ENCODE results near the gene SLC43A2. TPM values are rescaled to one million over a fixed set of nuclear protein-coding genes. Genes with fewer than 3 reads are reported as not detected.

SLC43A2 gene
- polyA plus RNA-seq, 2 of the 4 experiments (the other 2 are of a cell fraction) = 3.5 to 7.0 TPM

DNA sequence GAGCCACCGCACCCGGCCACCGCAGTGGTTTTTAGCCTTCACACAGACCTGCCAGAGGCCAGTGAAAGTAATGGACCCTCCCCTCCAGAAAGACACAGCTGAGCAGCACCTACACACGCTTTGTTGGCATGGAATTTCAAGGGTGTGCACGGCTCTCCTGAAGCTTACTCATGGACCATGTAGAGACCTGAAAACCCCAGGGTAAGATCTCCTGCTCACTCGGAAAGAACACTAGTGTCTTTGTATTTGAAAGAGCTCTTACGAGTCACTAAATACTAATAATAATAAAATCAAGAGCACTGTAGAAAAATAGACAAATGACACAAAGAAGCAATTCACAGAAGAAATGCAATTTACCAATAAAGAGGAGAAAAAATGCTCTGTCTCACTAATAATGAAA, 20.0 kb downstream of the SLC43A2 start:
- ChIA-PET CTCF (interaction anchor here (0.6 to 2.7 kb wide), 4 partner anchors 14 to 34 kb away, joined by 3 to 16 read pairs (median 4); partner anchors contain the start of gene SLC43A2), POLR2A (no interaction called here)
- Histone ChIP-seq H3K4me1 (no peaks in the 10 kb centered on the region), H3K27ac (no peak overlapping the region), H3K9me3 (no peaks in the 10 kb centered on the region), H3K4me3 (no peak overlapping the region), H3K4me2 (no peak overlapping the region)
- DNase-seq (ENCODE audit: low read depth in 1 of 2, low spot score in 1 of 2) = no peak
- FAIRE-seq = no peak
- WGBS (ENCODE audit: missing lambda C conversion rate) = 88% methylated on average over 7 of the region's 7 CpGs
- TF ChIP-seq KDM1A (IDR thresholded peaks at IDR 0.05; ENCODE audit: low read depth) = no peak
- no peak for TF ChIP-seq ESRRA (IDR thresholded peaks at IDR 0.05; ENCODE audit: borderline replicate concordance, low read length)
- no peak for TF ChIP-seq ZFP36 (IDR thresholded peaks at IDR 0.05; ENCODE audit: borderline replicate concordance, partially characterized antibody)
- no peak for TF ChIP-seq ZSCAN20 (CRISPR knock-in tag; IDR thresholded peaks at IDR 0.05)
- no peak for TF ChIP-seq SMC3 (IDR thresholded peaks at IDR 0.05)
- ATAC-seq = no peak

GRCh38 chr17:1607971-1608320, 20.7 kb downstream of the SLC43A2 start:
- H3K9me3 ChIP-seq = no peaks in the 10 kb centered on the region
- H3K27ac ChIP-seq = no peak overlapping the region
- no peak overlapping the region for H3K4me3 ChIP-seq
- no peak for DNase-seq (ENCODE audit: low read depth in 1 of 2, low spot score in 1 of 2)
- ChIA-PET CTCF (interaction anchor here (0.6 to 4.3 kb wide), 10 partner anchors 8 to 41 kb away, joined by 3 to 43 read pairs (median 4); partner anchors contain the start of genes RILP and SLC43A2), POLR2A (interaction anchor here (1.1 kb wide), 1 partner anchor 21 kb away, joined by 3 read pairs; the partner anchor contains the start of gene SLC43A2)
- 92% methylated on average over 5 of the region's 5 CpGs for WGBS (ENCODE audit: missing lambda C conversion rate)
- H3K4me1 ChIP-seq = no peaks in the 10 kb centered on the region
- TF ChIP-seq BHLHE40 (IDR thresholded peaks at IDR 0.05; ENCODE audit: low read depth, low read length) (no peak), HOXB5 (CRISPR knock-in tag; IDR thresholded peaks at IDR 0.05) (no peak), EHF (CRISPR knock-in tag; IDR thresholded peaks at IDR 0.05) (no peak), PHF8 (IDR thresholded peaks at IDR 0.05; ENCODE audit: borderline replicate concordance, low read depth) (no peak), HEYL (CRISPR knock-in tag; IDR thresholded peaks at IDR 0.05) (no peak), HOXB13 (CRISPR knock-in tag; IDR thresholded peaks at IDR 0.05; ENCODE audit: low read depth) (no peak), KDM5A (IDR thresholded peaks at IDR 0.05) (no peak), FOXS1 (CRISPR knock-in tag; IDR thresholded peaks at IDR 0.05) (no peak)
- TF ChIP-seq, protein P1, sequence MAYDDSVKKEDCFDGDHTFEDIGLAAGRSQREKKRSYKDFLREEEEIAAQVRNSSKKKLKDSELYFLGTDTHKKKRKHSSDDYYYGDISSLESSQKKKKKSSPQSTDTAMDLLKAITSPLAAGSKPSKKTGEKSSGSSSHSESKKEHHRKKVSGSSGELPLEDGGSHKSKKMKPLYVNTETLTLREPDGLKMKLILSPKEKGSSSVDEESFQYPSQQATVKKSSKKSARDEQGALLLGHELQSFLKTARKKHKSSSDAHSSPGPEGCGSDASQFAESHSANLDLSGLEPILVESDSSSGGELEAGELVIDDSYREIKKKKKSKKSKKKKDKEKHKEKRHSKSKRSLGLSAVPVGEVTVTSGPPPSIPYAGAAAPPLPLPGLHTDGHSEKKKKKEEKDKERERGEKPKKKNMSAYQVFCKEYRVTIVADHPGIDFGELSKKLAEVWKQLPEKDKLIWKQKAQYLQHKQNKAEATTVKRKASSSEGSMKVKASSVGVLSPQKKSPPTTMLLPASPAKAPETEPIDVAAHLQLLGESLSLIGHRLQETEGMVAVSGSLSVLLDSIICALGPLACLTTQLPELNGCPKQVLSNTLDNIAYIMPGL (CRISPR knock-in tag; IDR thresholded peaks at IDR 0.05; ENCODE audit: borderline replicate concordance) = no peak
- no peak for ATAC-seq
- H3K4me2 ChIP-seq = no peak overlapping the region
- no peak for FAIRE-seq

- TF ChIP-seq, protein P1 (CRISPR knock-in tag; IDR thresholded peaks at IDR 0.05; ENCODE audit: borderline replicate concordance) = no peak
- TF ChIP-seq SREBF2 (IDR thresholded peaks at IDR 0.05) (no peak), POLR2AphosphoS2 (conservative IDR thresholded peaks at IDR 0.05; ENCODE audit: low read length) (no peak), RARB (CRISPR knock-in tag; IDR thresholded peaks at IDR 0.05) (no peak), GATA3 (IDR thresholded peaks at IDR 0.05; ENCODE audit: borderline replicate concordance) (no peak)
- CTCF ChIA-PET = interaction anchor here (0.8 to 4.3 kb wide), 8 partner anchors 10 to 42 kb away, joined by 3 to 43 read pairs (median 14); partner anchors contain the start of genes RILP and SLC43A2
- ATAC-seq = peak in 1 of 2 experiments; percentile 28; a peak in 3 of 6 replicates
These were observed 22.2 kb downstream of the SLC43A2 start for GRCh38 chr17:1606352-1606985.

More at GRCh38 chr17:1606352-1606985, 22.2 kb downstream of the SLC43A2 start:
- DNase-seq (ENCODE audit: low read depth in 1 of 2, low spot score in 1 of 2) = no peak
- POLR2A ChIA-PET = no interaction called here
- H3K4me2 ChIP-seq = no peak overlapping the region
- 75% methylated on average over 18 of the region's 26 CpGs for WGBS (ENCODE audit: missing lambda C conversion rate)
- no peaks in the 10 kb centered on the region for H3K4me1 ChIP-seq
- H3K9me3 ChIP-seq = peaks cover 7% of the 10 kb centered on the region; the same call in 2 of the 3 replicates
- no peak overlapping the region for H3K4me3 ChIP-seq
- H3K27ac ChIP-seq = no peak overlapping the region
- no peak for FAIRE-seq
